GM19372 (cell line): ENCODE measurements around the gene IFNA4.
"Not testable (repeated sequence)": the region's sequence is repeated elsewhere in the genome, so short reads cannot be mapped to it uniquely, and the experiment has no call there.

ENCODE experiments used
- ATAC-seq: cut with Tn5 transposase; IDR thresholded peaks from one replicate; pipeline ENCODE4 v1.9.1; 2021; ENCODE audit warnings: mild to moderate bottlenecking, low read depth, moderate library complexity; ENCODE audit not compliant: unreplicated experiment

The IFNA4 gene

GRCh38 chr9:21171351-21171750 is 16.0 kb downstream of the IFNA4 start:
- ATAC-seq = no peak

GRCh38 chr9:21166560-21166959 is 20.8 kb downstream of the IFNA4 start, which contains the start of gene IFNA21:
TSS of gene IFNA21 (minus strand) at chr9:21166660. CDS start at chr9:21166612, 48 bp downstream.
- ATAC-seq = not testable (repeated sequence)

- no peak for ATAC-seq
These were observed 21.9 kb downstream of the IFNA4 start for GRCh38 chr9:21165516-21165915.

- peak; percentile 93 for ATAC-seq
These were observed 27.2 kb downstream of the IFNA4 start for GRCh38 chr9:21160178-21160577.

- no peak for ATAC-seq
These were observed 31.9 kb downstream of the IFNA4 start for GRCh38 chr9:21155501-21155900.

- ATAC-seq = peak; percentile 87
These were observed 33.3 kb downstream of the IFNA4 start for GRCh38 chr9:21154018-21154608.

GRCh38 chr9:21153336-21154017 is 33.9 kb downstream of the IFNA4 start:
- ATAC-seq = peak; percentile 34

- peak; percentile 60 for ATAC-seq
These were observed 42.8 kb downstream of the IFNA4 start for GRCh38 chr9:21144603-21145002.

GRCh38 chr9:21141427-21141882 is 45.9 kb downstream of the IFNA4 start, which contains the start of gene IFNW1:
TSS of gene IFNW1 (minus strand) at chr9:21141832. CDS start at chr9:21141570, 262 bp downstream.
- ATAC-seq = peak; percentile 74

- ATAC-seq = no peak
These were observed 50.4 kb downstream of the IFNA4 start for GRCh38 chr9:21137020-21137419.
